GM21447 (cell line): ENCODE results near the gene CTSH.
"Not testable (repeated sequence)": the region's sequence is repeated elsewhere in the genome, so short reads cannot be mapped to it uniquely, and the experiment has no call there.

Experiments used
- ATAC-seq: cut with Tn5 transposase; IDR thresholded peaks from one replicate; pipeline ENCODE4 v1.9.1; 2021; ENCODE audit not compliant: unreplicated experiment

The CTSH gene

GRCh38 chr15:78898540-78898939, 46.3 kb downstream of the CTSH start:
- ATAC-seq, result no peak

GRCh38 chr15:78895471-78895870, 49.4 kb downstream of the CTSH start:
- no peak for ATAC-seq

- no peak for ATAC-seq
These were observed 51.3 kb downstream of the CTSH start for GRCh38 chr15:78893538-78893937.

- no peak for ATAC-seq
These were observed 55.8 kb downstream of the CTSH start for GRCh38 chr15:78889000-78889399.

- no peak for ATAC-seq
These were observed 63.2 kb downstream of the CTSH start for GRCh38 chr15:78881681-78882080.

GRCh38 chr15:78880813-78881212, 64.0 kb downstream of the CTSH start:
- ATAC-seq, result no peak

- no peak for ATAC-seq
These were observed 64.7 kb downstream of the CTSH start for GRCh38 chr15:78880242-78880533.

- no peak for ATAC-seq
These were observed 65.2 kb downstream of the CTSH start for GRCh38 chr15:78879517-78880241.

GRCh38 chr15:78878356-78878755, 66.5 kb downstream of the CTSH start:
- no peak for ATAC-seq

GRCh38 chr15:78876954-78877353, 67.9 kb downstream of the CTSH start:
- not testable (repeated sequence) for ATAC-seq

GRCh38 chr15:78875107-78875914, 69.5 kb downstream of the CTSH start:
- no peak for ATAC-seq

- ATAC-seq, result no peak
These were observed 70.8 kb downstream of the CTSH start for GRCh38 chr15:78873793-78874765.

- peak; percentile 55 for ATAC-seq
These were observed 71.7 kb downstream of the CTSH start for GRCh38 chr15:78872972-78873792.

GRCh38 chr15:78872155-78872971, 72.5 kb downstream of the CTSH start, which contains the start of gene MORF4L1:
Gene MORF4L1 (plus strand): TSS chr15:78872890. CDS start chr15:78873018, 128 bp downstream.
- ATAC-seq, result peak; percentile 76

GRCh38 chr15:78871483-78872127, 73.2 kb downstream of the CTSH start:
- not testable (repeated sequence) for ATAC-seq
